Measurements from ENCODE around the gene NPC2. TPM values are rescaled to one million over a fixed set of nuclear protein-coding genes. Genes with fewer than 3 reads are reported as not detected.

Gene NPC2
- total RNA-seq, 1 donor, result 266 TPM

- TF ChIP-seq, protein P1, sequence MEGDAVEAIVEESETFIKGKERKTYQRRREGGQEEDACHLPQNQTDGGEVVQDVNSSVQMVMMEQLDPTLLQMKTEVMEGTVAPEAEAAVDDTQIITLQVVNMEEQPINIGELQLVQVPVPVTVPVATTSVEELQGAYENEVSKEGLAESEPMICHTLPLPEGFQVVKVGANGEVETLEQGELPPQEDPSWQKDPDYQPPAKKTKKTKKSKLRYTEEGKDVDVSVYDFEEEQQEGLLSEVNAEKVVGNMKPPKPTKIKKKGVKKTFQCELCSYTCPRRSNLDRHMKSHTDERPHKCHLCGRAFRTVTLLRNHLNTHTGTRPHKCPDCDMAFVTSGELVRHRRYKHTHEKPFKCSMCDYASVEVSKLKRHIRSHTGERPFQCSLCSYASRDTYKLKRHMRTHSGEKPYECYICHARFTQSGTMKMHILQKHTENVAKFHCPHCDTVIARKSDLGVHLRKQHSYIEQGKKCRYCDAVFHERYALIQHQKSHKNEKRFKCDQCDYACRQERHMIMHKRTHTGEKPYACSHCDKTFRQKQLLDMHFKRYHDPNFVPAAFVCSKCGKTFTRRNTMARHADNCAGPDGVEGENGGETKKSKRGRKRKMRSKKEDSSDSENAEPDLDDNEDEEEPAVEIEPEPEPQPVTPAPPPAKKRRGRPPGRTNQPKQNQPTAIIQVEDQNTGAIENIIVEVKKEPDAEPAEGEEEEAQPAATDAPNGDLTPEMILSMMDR (IDR thresholded peaks at IDR 0.05; ENCODE audit: extremely low read depth, low read depth, low read length), result no peak
- no peak overlapping the region for H3K4me2 ChIP-seq (ENCODE audit: insufficient read depth, low read length)
Observed at GRCh38 chr14:74480046-74480445, 13.1 kb downstream of the NPC2 start.

DNA sequence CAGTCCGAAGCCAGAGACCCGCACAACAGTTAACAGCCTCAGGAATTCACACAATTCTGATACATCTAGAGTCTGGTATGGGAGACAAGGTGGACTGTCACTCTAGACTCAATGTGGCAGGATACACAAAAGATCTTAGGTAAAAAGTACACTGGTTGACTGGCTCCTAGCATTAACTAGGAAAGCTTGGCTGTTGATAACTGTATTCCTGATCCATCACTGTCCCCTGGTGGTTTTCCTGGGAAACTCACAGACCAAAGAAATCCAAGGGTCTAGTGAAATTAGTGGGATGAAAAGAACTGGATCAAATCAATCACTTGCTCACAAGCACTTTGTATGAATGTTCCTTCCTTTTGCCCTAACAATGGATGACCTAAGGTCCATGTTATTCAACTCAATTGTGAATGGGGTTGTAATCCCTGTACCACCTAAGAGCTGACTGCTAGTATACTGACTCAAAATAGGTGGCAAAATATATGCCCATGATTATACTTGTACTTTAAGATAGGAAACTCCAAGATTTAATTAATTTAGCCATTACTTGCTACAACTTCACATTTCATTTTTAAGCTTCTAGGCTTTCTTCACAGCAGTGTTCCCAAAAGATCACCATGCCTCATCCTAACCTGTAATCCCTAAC, 14.0 kb downstream of the NPC2 start:
- Histone ChIP-seq H3K4me2 (ENCODE audit: insufficient read depth, low read length) (no peak overlapping the region), H3K27ac (ENCODE audit: low read depth, low read length) (no peak overlapping the region), H2AFZ (ENCODE audit: low read length) (no peak overlapping the region), H3K4me3 (ENCODE audit: insufficient read depth, low read length) (no peak overlapping the region), H3K9me3 (ENCODE audit: low read depth, low read length) (no peaks in the 10 kb centered on the region), H4K20me1 (ENCODE audit: insufficient read depth, low read length) (no peaks in the 10 kb centered on the region), H3K4me1 (ENCODE audit: insufficient read depth, low read length) (peaks cover 22% of the 10 kb centered on the region), H3K36me3 (ENCODE audit: insufficient read depth, low read length) (peaks cover 24% of the 10 kb centered on the region), H3K79me2 (ENCODE audit: insufficient read depth, low read length) (no peaks in the 10 kb centered on the region), H3K27me3 (ENCODE audit: insufficient read depth, low read length) (no peaks in the 10 kb centered on the region)
- TF ChIP-seq, protein P1 (IDR thresholded peaks at IDR 0.05; ENCODE audit: extremely low read depth, low read depth, low read length), result peak; percentile 88
- DNase-seq (ENCODE audit: insufficient read length, low spot score, missing footprints), result no peak

More at GRCh38 chr14:74480046-74480445, 13.1 kb downstream of the NPC2 start:
- Histone ChIP-seq H4K20me1 (ENCODE audit: insufficient read depth, low read length) (no peaks in the 10 kb centered on the region), H3K79me2 (ENCODE audit: insufficient read depth, low read length) (no peaks in the 10 kb centered on the region), H2AFZ (ENCODE audit: low read length) (no peak overlapping the region), H3K36me3 (ENCODE audit: insufficient read depth, low read length) (peaks cover 24% of the 10 kb centered on the region), H3K4me1 (ENCODE audit: insufficient read depth, low read length) (peaks cover 21% of the 10 kb centered on the region), H3K9me3 (ENCODE audit: low read depth, low read length) (no peaks in the 10 kb centered on the region), H3K27ac (ENCODE audit: low read depth, low read length) (no peak overlapping the region), H3K4me3 (ENCODE audit: insufficient read depth, low read length) (no peak overlapping the region), H3K27me3 (ENCODE audit: insufficient read depth, low read length) (no peaks in the 10 kb centered on the region)
- no peak for DNase-seq (ENCODE audit: insufficient read length, low spot score, missing footprints)

GRCh38 chr14:74476607-74477006, 16.5 kb downstream of the NPC2 start:
- H3K27ac ChIP-seq (ENCODE audit: low read depth, low read length), result peak overlapping the region; percentile 54
- H3K36me3 ChIP-seq (ENCODE audit: insufficient read depth, low read length), result peaks cover 17% of the 10 kb centered on the region
- DNase-seq (ENCODE audit: insufficient read length, low spot score, missing footprints), result no peak

DNA sequence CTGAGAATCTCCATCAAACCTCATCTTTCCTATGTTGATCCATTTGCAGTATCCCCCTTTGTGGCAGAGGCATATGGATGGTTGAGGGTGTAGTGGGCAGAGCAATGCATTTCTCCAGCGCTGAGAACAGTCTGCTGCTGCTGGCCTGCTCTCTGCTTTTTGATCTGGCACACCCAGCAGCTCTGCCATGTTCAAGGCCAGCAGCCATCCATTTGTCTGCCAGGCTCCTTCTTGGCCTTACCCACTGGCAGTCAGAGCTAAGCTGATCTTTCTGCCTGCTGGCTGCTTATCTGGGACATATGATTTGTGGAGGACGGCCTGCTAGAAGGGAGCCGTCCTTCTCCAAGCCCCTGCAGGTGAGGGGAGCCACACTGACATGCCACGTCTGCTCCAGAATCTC, 17.0 kb downstream of the NPC2 start:
- Histone ChIP-seq H3K4me3 (ENCODE audit: insufficient read depth, low read length) (no peak overlapping the region), H3K36me3 (ENCODE audit: insufficient read depth, low read length) (peaks cover 12% of the 10 kb centered on the region), H3K4me2 (ENCODE audit: insufficient read depth, low read length) (no peak overlapping the region), H3K79me2 (ENCODE audit: insufficient read depth, low read length) (no peaks in the 10 kb centered on the region), H4K20me1 (ENCODE audit: insufficient read depth, low read length) (no peaks in the 10 kb centered on the region), H3K4me1 (ENCODE audit: insufficient read depth, low read length) (peaks cover 14% of the 10 kb centered on the region), H3K27ac (ENCODE audit: low read depth, low read length) (peak overlapping the region; percentile 54), H3K27me3 (ENCODE audit: insufficient read depth, low read length) (no peaks in the 10 kb centered on the region), H3K9me3 (ENCODE audit: low read depth, low read length) (no peaks in the 10 kb centered on the region), H2AFZ (ENCODE audit: low read length) (peak overlapping the region; percentile 78)
- DNase-seq (ENCODE audit: insufficient read length, low spot score, missing footprints), result no peak
- TF ChIP-seq, protein P1 (IDR thresholded peaks at IDR 0.05; ENCODE audit: extremely low read depth, low read depth, low read length), result no peak

More at GRCh38 chr14:74476607-74477006, 16.5 kb downstream of the NPC2 start:
- peaks cover 14% of the 10 kb centered on the region for H3K4me1 ChIP-seq (ENCODE audit: insufficient read depth, low read length)
- H3K4me3 ChIP-seq (ENCODE audit: insufficient read depth, low read length), result no peak overlapping the region
- no peaks in the 10 kb centered on the region for H3K27me3 ChIP-seq (ENCODE audit: insufficient read depth, low read length)
- no peak overlapping the region for H3K4me2 ChIP-seq (ENCODE audit: insufficient read depth, low read length)
- no peaks in the 10 kb centered on the region for H3K79me2 ChIP-seq (ENCODE audit: insufficient read depth, low read length)
- TF ChIP-seq, protein P1 (IDR thresholded peaks at IDR 0.05; ENCODE audit: extremely low read depth, low read depth, low read length), result no peak
- H3K9me3 ChIP-seq (ENCODE audit: low read depth, low read length), result no peaks in the 10 kb centered on the region
- no peaks in the 10 kb centered on the region for H4K20me1 ChIP-seq (ENCODE audit: insufficient read depth, low read length)
- no peak overlapping the region for H2AFZ ChIP-seq (ENCODE audit: low read length)

Measured in osteoblast (primary cell).